OCI-LY3 (cell line): Measurements from ENCODE around the gene SMYD3.

Experiments
- H2AFZ ChIP-seq: fragments of 200-600, 300-600 bp; shearing (Covaris generic); 2 replicates; pipeline ENCODE4 v1.6.0; 2014; ENCODE audit warnings: antibody characterized with exemption, low read depth, low read length
- H3K27ac ChIP-seq: fragments of 200-600, 300-600 bp; sonication (generic); 2 replicates; pipeline ENCODE4 v1.5.1; 2014; ENCODE audit warnings: mild to moderate bottlenecking, low read length, moderate library complexity, mixed read lengths
- H3K27me3 ChIP-seq: fragments of 200-600, 300-600 bp; sonication (generic); 2 replicates; pipeline ENCODE4 v1.6.1; 2014; ENCODE audit warnings: low read depth, low read length, mixed read lengths
- H3K36me3 ChIP-seq: fragments of 200-600, 300-600 bp; sonication (generic); replicated peaks from 2 replicates; pipeline ENCODE3; 2014; ENCODE audit warnings: low read depth, low read length, mixed read lengths
- H3K4me1 ChIP-seq: fragments of 300-600, 200-600 bp; sonication (generic); 2 replicates; pipeline ENCODE4 v1.6.1; 2014; ENCODE audit warnings: low read length, mixed read lengths
- H3K4me2 ChIP-seq: fragments of 200-600, 300-600 bp; sonication (generic); 2 replicates; pipeline ENCODE4 v1.6.1; 2014; ENCODE audit warnings: low read length, mixed read lengths
- H3K4me3 ChIP-seq: fragments of 300-600, 200-600 bp; sonication (generic); 2 replicates; pipeline ENCODE4 v1.5.1; 2014; ENCODE audit warnings: antibody characterized with exemption, mild to moderate bottlenecking, low read length, moderate library complexity
- H3K79me2 ChIP-seq: fragments of 300-600, 200-600 bp; shearing (Covaris generic); 2 replicates; pipeline ENCODE4 v1.6.1; 2014; ENCODE audit warnings: mild to moderate bottlenecking, low read length, mixed read lengths
- H3K9ac ChIP-seq: fragments of 300-600, 200-600 bp; shearing (Covaris generic); 2 replicates; pipeline ENCODE4 v1.6.0; 2014; ENCODE audit warnings: mild to moderate bottlenecking, low read length, moderate library complexity
- H3K9me3 ChIP-seq: fragments of 200-600, 300-600 bp; shearing (Covaris generic); 2 replicates; pipeline ENCODE4 v1.6.1; 2014; ENCODE audit warnings: low read length, mixed read lengths; ENCODE audit not compliant: insufficient read depth
- H4K20me1 ChIP-seq: fragments of 200-600, 300-600 bp; sonication (generic); 2 replicates; pipeline ENCODE4 v1.6.1; 2016; ENCODE audit warnings: low read length, mixed read lengths; ENCODE audit not compliant: insufficient read depth
- CTCF ChIP-seq: fragments of 200-600, 300-600 bp; sonication (generic); IDR thresholded peaks from 2 replicates; pipeline ENCODE4 v1.5.1; 2014; ENCODE audit warnings: antibody characterized with exemption, low read length, low read depth
- EZH2phosphoT487 ChIP-seq: fragments of 200-600 bp; shearing (Covaris generic); IDR thresholded peaks from 2 replicates; pipeline ENCODE4 v1.6.1; 2018; ENCODE audit warnings: antibody characterized with exemption, mixed run types, low read depth

SMYD3 gene

GRCh38 chr1:246080031-246080430, 427.0 kb downstream of the SMYD3 start:
- peaks cover 4% of the 10 kb centered on the region; the same call in 1 of the 2 replicates for H3K9me3 ChIP-seq
- no peaks in the 10 kb centered on the region for H3K36me3 ChIP-seq
- no peaks in the 10 kb centered on the region for H3K79me2 ChIP-seq
- no peak overlapping the region for H3K4me3 ChIP-seq
- TF ChIP-seq EZH2phosphoT487 (no peak), CTCF (no peak)
- H3K27me3 ChIP-seq, result no peaks in the 10 kb centered on the region
- H3K4me1 ChIP-seq, result no peaks in the 10 kb centered on the region
- no peak overlapping the region for H3K4me2 ChIP-seq
- no peak overlapping the region for H3K27ac ChIP-seq
- H2AFZ ChIP-seq, result no peak overlapping the region
- no peak overlapping the region for H3K9ac ChIP-seq
- no peaks in the 10 kb centered on the region for H4K20me1 ChIP-seq

- H3K27ac ChIP-seq, result no peak overlapping the region
- no peak overlapping the region for H2AFZ ChIP-seq
- no peaks in the 10 kb centered on the region for H3K27me3 ChIP-seq
- H3K9ac ChIP-seq, result no peak overlapping the region
- H3K4me1 ChIP-seq, result no peaks in the 10 kb centered on the region
- no peak for TF ChIP-seq CTCF
- no peak for TF ChIP-seq EZH2phosphoT487
- no peaks in the 10 kb centered on the region for H3K79me2 ChIP-seq
- peaks cover 4% of the 10 kb centered on the region; the same call in 1 of the 2 replicates for H3K9me3 ChIP-seq
- H3K4me3 ChIP-seq, result no peak overlapping the region
- H3K36me3 ChIP-seq, result no peaks in the 10 kb centered on the region
- H4K20me1 ChIP-seq, result no peaks in the 10 kb centered on the region
- H3K4me2 ChIP-seq, result no peak overlapping the region
These were observed 428.2 kb downstream of the SMYD3 start for GRCh38 chr1:246078888-246079252.

GRCh38 chr1:246078126-246078887, 428.8 kb downstream of the SMYD3 start:
- H3K27me3 ChIP-seq, result no peaks in the 10 kb centered on the region
- no peaks in the 10 kb centered on the region for H4K20me1 ChIP-seq
- TF ChIP-seq EZH2phosphoT487 (no peak), CTCF (no peak)
- H3K79me2 ChIP-seq, result no peaks in the 10 kb centered on the region
- H3K4me1 ChIP-seq, result no peaks in the 10 kb centered on the region
- H3K9me3 ChIP-seq, result peaks cover 4% of the 10 kb centered on the region; the same call in 1 of the 2 replicates
- no peak overlapping the region for H3K9ac ChIP-seq
- no peak overlapping the region for H3K4me2 ChIP-seq
- H3K4me3 ChIP-seq, result no peak overlapping the region
- no peaks in the 10 kb centered on the region for H3K36me3 ChIP-seq
- no peak overlapping the region for H3K27ac ChIP-seq
- H2AFZ ChIP-seq, result no peak overlapping the region

- no peak overlapping the region for H2AFZ ChIP-seq
- TF ChIP-seq CTCF, result no peak
- no peak for TF ChIP-seq EZH2phosphoT487
- H3K9me3 ChIP-seq, result peaks cover 4% of the 10 kb centered on the region; the same call in 1 of the 2 replicates
- H3K79me2 ChIP-seq, result no peaks in the 10 kb centered on the region
- H3K4me2 ChIP-seq, result no peak overlapping the region
- no peaks in the 10 kb centered on the region for H3K4me1 ChIP-seq
- H4K20me1 ChIP-seq, result no peaks in the 10 kb centered on the region
- H3K27ac ChIP-seq, result no peak overlapping the region
- no peaks in the 10 kb centered on the region for H3K36me3 ChIP-seq
- no peaks in the 10 kb centered on the region for H3K27me3 ChIP-seq
- no peak overlapping the region for H3K9ac ChIP-seq
- no peak overlapping the region for H3K4me3 ChIP-seq
These were observed 429.6 kb downstream of the SMYD3 start for GRCh38 chr1:246077476-246077875.
